Fibroblast of skin of right quadriceps (primary cell): ENCODE data around the gene CCND1.

ENCODE experiments used
- DNase-seq: peaks from one replicate; pipeline ENCODE4 v3.0.0-alpha.2; 2013

CCND1 gene

DNA sequence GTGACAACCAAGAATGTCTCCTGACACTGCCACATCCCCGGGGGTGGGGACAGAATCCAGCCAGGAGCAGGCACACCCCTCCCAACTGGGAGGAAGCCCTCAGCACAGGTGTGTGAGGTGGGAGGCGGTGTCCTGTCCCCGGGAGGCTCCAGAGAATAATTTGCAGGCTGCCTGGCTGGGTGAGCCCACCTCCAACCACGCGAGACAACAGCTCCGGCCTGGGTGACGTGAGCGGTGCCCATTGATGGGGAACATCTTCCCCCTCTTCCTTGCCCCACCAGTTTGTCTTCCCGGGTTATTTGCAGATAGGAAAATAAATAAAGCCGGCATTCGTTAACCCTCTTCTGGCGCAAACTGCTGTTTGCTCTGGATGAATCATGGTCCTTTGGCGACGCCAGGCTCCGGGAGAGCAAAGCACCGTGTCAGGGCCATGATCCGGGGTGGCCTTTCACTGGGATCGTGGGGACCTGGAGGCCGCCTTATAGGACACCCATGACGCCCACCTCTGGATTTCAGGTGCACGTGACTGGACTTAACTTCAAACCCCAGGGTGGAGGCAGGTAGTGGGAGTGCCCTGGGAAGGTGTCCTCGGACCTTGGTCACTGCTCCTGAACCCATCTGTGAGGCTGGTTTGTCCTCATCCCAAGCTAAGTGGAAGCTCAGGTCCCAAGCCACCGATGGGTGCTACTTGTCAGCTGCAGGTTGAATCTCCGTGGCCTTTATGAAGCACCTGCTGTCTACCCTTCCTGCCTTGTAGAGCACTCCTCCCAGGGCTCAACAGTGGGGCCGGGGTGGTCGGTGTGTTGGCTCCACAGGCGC, 13.9 kb downstream of the CCND1 start:
- no peak for DNase-seq

GRCh38 chr11:69655479-69656428, 14.8 kb downstream of the CCND1 start:
- no peak for DNase-seq

DNA sequence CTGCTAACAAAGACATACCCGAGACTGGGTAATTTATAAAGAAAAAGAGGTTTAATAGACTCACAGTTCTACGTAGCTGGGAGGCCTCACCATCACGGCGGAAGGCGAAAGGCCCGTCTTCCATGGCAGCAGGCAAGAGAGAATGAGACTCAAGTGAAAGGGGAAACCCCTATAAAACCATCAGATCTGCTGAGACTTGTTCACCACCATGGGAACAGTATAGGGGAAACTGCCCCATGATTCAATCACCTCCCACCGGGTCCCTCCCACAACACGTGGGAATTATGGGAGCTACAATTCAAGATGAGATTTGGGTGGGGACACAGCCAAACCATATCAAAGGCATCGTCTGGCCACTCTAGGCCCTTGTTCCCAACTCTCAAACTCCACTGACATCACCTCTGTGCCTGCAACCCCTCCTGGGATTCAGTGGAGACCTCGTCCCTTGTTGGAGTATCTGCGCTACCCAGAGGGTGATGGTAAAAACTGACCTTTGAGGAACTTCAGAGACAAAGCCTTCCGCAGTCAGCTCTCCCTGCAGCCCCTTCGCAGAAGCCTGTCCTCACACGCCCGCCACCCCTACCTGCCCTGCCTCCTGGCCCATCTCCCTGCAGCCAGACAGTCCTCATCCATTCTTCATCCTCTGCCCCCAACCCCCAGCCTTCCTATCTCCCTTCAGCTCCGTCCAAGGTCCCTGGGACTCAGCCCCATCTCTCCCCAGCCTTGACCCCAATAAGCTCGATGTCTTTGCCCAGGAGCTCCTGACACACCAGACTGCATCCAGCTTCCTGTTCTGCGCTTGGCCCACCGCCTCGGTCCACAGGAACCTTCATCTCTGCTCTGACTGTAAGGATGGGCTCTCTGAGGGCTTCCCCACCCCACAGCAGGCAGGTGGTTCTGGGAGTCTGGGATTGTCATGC, 15.8 kb downstream of the CCND1 start:
- DNase-seq, result no peak

DNA sequence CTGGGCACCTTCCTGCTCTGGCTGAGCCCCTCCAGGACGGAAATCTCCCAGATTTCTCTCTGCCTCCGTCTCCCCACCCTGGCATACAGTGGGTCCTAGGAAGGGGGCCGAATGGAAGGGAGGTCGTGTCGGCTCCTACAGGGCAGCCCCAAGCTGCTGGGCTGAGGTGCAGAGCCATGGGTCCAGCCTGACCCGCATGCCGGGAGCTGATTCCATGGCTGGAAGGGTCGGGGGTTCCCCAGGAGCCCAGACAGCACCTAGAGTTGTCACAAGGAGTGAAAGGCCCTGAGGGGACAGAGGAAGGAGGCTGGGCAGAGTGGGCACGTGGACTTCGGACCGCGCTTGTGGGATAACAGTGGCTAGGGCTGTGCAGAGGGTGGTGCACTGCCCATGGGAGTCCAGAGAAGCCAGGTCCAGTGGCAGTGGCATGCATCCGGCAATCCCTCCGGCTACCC, 16.5 kb downstream of the CCND1 start:
- DNase-seq, result no peak

DNA sequence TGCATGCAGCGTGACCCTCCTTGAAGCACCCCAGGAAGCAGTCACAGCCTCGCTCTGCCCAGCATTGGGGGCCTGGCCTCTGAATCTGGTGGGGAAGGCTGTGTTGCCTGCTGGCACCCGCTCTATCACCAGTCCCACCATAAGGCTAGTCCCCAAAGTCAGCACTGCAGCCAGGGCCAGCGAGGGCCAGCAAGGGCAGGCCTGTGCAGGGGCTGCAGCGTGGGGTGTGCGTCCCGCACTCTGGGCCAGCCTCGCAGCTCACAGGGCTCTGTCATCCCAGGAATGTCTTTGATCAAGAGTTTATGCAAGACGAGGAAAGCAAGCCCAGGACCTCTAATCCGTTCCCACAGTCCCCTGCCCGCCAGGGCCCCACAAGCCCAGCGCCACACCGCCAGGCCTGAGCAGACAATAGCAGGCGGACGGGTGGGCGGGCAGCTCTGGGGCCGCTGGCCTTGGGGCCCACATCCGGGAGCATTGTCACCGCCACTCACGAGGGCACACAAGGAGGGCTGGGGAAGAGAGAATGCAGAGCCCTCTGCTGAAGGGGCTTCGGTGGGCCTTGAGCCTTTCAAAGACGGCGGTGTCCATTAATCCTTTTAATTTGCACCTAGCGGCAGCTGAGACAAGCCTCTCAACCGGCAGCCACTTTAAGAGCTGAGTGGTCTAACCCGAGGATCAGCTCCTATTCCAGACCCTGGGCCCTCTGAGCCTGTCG, 17.1 kb downstream of the CCND1 start:
- peak; percentile 40 for DNase-seq

DNA sequence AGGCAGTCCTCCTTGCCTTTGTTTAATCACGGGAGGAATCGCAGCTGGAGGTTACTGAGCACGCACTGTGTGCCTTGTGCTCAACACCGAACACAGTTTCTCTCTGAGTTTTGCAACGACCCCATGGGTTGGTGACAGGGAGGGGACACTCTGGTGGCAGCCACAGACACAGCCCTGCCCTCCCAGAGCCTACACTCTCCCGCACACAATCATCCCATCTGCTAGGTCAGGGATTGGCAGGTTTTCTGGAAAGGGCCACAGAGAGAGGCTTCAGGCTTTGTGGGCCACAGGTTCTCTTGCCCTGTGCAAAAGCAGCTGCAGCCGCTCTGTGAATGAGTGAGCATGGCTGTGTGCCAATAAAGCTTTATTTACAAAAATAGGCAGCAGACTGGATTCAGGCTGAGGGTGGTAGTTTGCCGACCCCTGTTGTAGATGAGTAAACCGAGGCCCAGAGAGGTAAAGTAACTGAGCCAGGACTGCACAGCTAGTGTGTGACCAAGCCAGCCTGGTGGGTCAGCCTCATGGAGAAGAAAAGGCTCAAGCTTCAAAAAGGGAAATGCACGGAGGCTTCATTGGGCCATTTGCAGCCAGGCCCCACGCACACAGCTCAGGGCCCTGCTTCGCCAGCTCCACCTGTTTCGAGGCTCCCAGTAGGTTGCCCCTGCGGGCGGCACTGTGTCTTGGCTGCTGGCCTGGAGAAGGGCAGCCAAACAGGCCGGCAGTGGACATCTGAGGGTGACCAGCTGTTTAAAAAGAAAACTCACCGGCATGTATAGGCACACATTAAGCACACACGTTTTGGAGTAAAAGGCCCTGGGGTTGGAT, 17.9 kb downstream of the CCND1 start:
- DNase-seq, result no peak

- DNase-seq, result no peak
These were observed 18.6 kb downstream of the CCND1 start for GRCh38 chr11:69659591-69659990.

- no peak for DNase-seq
These were observed 19.1 kb downstream of the CCND1 start for GRCh38 chr11:69660001-69660500.

GRCh38 chr11:69661413-69661715, 20.4 kb downstream of the CCND1 start:
- no peak for DNase-seq

- no peak for DNase-seq
These were observed 21.2 kb downstream of the CCND1 start for GRCh38 chr11:69662021-69662698.

DNA sequence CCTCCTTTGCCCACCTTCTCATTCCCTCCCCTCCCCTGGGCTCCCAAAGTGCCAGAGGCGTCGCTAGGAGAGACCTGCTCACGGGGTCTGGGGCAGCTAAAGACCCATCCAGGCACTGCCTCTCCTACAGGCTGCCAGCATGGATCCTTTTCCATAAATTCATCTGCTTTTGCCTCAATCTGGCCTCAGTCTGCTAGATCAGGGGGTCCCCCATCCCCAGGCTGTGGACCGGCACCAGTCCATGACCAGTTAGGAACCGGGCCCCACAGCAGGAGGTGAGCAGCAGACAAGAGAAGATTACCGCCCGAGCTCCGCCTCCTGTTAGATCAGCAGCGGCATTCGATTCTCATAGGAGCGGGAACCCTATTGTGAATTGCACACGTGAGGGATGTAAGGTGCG, 21.9 kb downstream of the CCND1 start:
- no peak for DNase-seq

- DNase-seq, result no peak
These were observed 22.4 kb downstream of the CCND1 start for GRCh38 chr11:69663326-69663725.

- DNase-seq, result no peak
These were observed 23.3 kb downstream of the CCND1 start for GRCh38 chr11:69664103-69664775.

DNA sequence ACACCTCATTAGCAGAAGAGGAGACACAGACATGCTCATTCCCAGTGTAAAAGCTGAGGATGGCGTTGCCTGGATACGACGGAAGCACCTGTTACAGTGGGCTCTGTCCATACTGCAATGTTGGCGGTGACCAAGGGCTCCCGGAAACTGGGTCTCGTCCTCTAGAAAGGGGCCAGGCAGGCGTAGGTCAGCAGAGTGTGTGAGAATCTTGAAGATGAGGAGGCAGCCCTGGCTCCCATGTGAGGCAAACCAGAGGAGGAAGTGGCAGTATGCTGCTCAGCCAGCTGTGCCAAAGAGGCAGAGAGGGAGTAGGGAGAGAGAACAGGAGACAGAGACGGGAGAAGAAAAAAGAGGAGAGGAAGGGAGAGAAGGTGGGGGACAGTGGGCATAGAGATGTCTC, 23.9 kb downstream of the CCND1 start:
- no peak for DNase-seq

- DNase-seq, result no peak
These were observed 24.7 kb downstream of the CCND1 start for GRCh38 chr11:69665669-69666068.

DNA sequence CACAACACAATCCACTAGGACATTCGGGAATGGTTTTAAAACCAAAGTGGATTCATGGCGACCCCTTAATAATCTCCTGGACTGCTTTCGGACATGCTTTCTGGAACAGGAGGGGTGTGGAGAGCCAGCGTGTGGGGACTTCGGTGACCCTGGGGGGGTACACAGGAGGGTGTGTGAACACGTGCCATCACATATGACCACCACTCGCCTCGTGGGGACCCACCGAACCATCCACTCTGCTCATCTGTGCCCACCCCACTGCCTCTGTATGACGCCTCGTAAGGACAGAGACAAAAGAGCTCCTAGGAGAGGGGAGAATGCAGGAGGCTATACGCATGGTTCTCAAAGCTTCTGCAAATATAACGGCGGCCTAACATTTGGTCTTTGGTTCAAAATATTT, 25.3 kb downstream of the CCND1 start:
- no peak for DNase-seq

DNA sequence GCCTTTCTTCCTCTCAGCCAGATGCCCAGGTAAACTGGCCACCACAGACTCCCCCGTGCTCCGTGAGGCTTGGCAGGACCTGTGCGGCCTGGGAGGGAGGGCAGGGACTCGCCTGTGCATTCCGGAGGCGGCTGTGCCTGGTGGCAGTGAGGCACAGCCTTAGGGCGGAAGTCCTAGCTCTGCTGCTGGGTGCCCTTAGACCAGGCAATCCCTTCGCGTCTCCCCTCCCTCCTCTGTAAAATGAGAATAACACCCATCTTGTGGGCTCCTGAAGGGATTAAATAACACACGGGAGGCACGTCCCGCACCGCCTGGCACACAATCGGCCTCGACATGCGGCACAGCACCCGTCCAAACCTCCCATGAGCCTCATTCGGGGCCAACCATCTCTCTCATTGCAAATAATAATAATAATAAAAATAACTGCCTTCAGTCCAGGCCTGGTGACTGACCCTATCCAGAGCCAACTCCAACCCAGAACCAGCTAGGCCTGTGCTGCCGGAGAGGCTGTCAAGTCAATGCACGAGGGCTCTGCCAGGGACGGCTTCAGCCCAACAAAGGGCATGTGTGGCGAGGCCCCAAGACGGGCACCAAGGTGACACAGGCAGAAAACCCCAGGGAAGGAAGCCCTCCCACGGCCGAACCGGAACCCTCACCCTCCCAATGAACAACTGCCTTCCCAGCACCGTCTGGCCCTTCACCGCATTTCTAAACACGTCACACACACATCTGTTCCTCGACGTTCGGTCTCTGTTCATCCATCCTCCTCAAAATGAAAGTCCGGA, 26.0 kb downstream of the CCND1 start:
- DNase-seq, result no peak

DNA sequence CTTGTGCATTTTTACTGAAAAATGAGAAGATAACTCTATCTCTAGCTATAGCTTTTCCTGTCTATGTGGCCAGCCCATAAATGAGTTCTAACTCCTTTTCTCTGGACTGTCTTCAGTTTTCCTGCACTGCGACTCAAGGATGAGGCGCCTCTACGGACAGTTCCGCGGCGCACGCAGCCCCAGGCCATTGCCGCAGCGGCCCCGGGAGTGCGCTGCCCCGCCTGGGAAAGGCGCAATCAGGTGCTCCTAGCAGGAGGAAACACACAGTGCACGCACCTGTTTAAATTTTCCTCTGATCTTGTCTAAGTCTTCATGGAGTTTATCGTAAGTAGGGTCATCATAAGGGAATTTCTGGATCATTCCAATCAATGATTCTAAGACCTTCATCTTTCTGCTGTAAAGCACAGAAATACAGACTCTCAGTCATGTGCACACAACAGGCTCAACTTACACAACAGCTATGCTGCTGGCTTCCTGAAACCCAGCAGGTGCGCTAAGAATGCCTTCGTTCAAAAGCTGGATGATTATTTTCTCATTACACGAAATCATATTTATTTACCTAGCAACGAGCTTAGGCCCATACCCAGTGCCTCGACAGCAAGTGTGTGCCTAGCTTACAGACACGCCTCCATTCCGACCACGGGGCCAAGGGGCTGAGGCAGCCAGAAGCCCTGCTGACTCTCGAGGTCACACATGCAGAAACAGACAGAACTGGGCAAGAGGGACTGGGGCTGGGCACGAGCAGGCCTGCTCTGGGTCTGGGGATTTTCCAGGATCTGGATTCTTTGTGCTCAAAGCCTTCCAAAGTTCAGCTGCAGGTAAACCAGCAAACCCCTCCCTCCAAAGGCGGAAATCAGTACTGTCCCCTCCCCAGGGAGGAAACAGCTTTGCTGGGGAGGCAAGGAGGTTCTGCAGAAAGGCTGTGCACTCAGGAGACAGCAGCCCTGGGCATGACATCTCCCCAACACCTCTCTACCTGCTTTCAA, 27.0 kb downstream of the CCND1 start:
- no peak for DNase-seq
